Measurements from ENCODE around the gene ACAP3. TPM values are rescaled to one million over a fixed set of nuclear protein-coding genes. Genes with fewer than 3 reads are reported as not detected.
A peak's percentile ranks its signal among the peaks of the same experiment; 100 is the strongest.

ACAP3 gene
- polyA plus RNA-seq, 2 of the 4 experiments (the other 2 are of a cell fraction) = 6.6 to 24.2 TPM

DNA sequence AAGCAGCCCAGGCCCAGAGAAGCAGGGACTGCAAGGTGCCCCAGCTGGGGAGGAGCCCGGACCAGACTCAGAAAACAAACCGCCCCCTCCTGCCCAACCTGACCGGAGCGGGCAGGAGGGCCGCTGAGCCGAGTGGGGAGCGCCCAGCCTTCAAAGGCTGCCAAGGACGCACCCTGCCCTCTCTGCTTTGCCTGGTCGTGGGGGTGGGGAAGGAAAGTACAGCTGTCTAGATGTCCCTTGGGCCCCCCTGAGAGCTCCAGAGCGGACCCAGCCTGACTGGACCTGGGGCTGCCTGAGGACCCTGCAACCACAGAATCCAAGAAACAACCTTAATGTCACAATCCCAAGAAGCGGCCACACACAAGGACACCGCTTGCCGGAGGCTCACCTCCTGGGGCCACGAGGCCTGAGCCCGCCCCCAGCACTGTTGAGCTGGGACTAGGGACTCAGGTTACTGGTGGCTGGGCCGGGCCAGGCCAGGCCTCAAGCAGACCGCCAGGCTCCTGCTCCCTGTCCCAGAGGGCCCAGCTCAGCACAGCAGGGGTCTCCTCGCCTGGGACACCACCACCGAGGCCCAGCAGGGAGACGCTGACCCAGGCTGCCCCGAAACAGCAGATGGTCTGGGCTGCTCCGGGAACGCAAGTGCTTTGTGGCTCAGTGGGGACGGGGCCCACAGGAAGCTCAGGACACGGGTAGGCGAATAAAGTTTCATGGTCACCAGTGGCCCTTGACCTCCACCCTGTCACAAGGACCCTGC, 40.1 kb upstream of the ACAP3 start:
- CTCF ChIA-PET = interaction anchor here (0.7 to 7.2 kb wide), 12 partner anchors 12 to 158 kb away, joined by 3 to 73 read pairs (median 4); partner anchors contain the start of genes AURKAIP1 and TAS1R3
- peak overlapping the region; percentile 97 for H3K4me2 ChIP-seq
- WGBS (ENCODE audit: missing lambda C conversion rate) = 0% methylated on average over 5 of the region's 26 CpGs
- H3K4me3 ChIP-seq = peak overlapping the region; percentile 87
- no peaks in the 10 kb centered on the region for H3K9me3 ChIP-seq
- peak in 1 of 2 experiments; percentile 55 for DNase-seq (ENCODE audit: low read depth in 1 of 2, low spot score in 1 of 2)
- TF ChIP-seq, protein P1, sequence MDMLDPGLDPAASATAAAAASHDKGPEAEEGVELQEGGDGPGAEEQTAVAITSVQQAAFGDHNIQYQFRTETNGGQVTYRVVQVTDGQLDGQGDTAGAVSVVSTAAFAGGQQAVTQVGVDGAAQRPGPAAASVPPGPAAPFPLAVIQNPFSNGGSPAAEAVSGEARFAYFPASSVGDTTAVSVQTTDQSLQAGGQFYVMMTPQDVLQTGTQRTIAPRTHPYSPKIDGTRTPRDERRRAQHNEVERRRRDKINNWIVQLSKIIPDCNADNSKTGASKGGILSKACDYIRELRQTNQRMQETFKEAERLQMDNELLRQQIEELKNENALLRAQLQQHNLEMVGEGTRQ (IDR thresholded peaks at IDR 0.05) = no peak
- TF ChIP-seq MYC (IDR thresholded peaks at IDR 0.05; ENCODE audit: borderline replicate concordance, low read length) (no peak), CHD4 (IDR thresholded peaks at IDR 0.05; ENCODE audit: borderline replicate concordance) (no peak)
- TF ChIP-seq, protein P2, sequence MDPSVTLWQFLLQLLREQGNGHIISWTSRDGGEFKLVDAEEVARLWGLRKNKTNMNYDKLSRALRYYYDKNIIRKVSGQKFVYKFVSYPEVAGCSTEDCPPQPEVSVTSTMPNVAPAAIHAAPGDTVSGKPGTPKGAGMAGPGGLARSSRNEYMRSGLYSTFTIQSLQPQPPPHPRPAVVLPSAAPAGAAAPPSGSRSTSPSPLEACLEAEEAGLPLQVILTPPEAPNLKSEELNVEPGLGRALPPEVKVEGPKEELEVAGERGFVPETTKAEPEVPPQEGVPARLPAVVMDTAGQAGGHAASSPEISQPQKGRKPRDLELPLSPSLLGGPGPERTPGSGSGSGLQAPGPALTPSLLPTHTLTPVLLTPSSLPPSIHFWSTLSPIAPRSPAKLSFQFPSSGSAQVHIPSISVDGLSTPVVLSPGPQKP (IDR thresholded peaks at IDR 0.05; ENCODE audit: low read depth, low read length) = no peak
- TF ChIP-seq, protein P3, sequence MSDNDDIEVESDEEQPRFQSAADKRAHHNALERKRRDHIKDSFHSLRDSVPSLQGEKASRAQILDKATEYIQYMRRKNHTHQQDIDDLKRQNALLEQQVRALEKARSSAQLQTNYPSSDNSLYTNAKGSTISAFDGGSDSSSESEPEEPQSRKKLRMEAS (IDR thresholded peaks at IDR 0.05) = peak; percentile 64; the same call in 1 of the 2 replicates
- peak overlapping the region; percentile 99 to 100 for H3K27ac ChIP-seq
- POLR2A ChIA-PET = interaction anchor here (0.8 kb wide), 1 partner anchor 27 kb away, joined by 3 read pairs; the partner anchor contains the start of gene AURKAIP1
- peaks cover 50% of the 10 kb centered on the region for H3K4me1 ChIP-seq
- peak; percentile 3 to 28; a peak in 3 of 6 replicates for ATAC-seq
- no peak for FAIRE-seq

- no peak for FAIRE-seq
Observed at GRCh38 chr1:1347026-1347595, 39.4 kb upstream of the ACAP3 start.

DNA sequence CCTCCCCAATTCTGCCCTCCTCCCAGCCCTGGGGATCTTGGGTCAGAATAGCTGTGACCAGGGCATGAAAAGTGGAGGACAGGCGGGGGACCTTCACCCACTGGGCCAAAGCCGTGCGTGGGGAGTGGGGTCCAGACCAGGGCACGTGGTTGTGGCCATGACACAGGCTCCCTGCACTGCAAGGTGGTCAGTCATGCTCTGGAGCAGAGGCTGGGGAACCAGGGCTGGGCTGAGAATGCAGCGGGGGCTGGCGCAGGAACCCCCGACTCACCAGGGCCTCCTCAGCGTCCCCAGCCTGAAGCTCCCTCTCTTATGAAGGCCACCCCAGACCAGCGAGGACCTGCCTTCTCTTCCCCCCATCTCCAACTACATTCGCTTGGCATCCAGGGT, 38.8 kb upstream of the ACAP3 start:
- Histone ChIP-seq H3K9me3 (no peaks in the 10 kb centered on the region), H3K27ac (peak overlapping the region; percentile 99 to 100), H3K4me3 (peak overlapping the region; percentile 87; the same call in 1 of the 3 replicates), H3K4me1 (peaks cover 45% of the 10 kb centered on the region), H3K4me2 (peak overlapping the region; percentile 97)
- ChIA-PET POLR2A (no interaction called here), CTCF (interaction anchor here (1.1 to 7.2 kb wide), 6 partner anchors 11 to 41 kb away, joined by 3 to 73 read pairs (median 6); no protein-coding TSS in a partner anchor)
- 78% methylated on average over 6 of the region's 10 CpGs for WGBS (ENCODE audit: missing lambda C conversion rate)
- TF ChIP-seq, protein P4, sequence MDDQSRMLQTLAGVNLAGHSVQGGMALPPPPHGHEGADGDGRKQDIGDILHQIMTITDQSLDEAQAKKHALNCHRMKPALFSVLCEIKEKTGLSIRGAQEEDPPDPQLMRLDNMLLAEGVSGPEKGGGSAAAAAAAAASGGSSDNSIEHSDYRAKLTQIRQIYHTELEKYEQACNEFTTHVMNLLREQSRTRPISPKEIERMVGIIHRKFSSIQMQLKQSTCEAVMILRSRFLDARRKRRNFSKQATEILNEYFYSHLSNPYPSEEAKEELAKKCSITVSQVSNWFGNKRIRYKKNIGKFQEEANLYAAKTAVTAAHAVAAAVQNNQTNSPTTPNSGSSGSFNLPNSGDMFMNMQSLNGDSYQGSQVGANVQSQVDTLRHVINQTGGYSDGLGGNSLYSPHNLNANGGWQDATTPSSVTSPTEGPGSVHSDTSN (IDR thresholded peaks at IDR 0.05) = no peak
- TF ChIP-seq HES2 (IDR thresholded peaks at IDR 0.05) (no peak), RARB (CRISPR knock-in tag; IDR thresholded peaks at IDR 0.05) (no peak), TFCP2L1 (CRISPR knock-in tag; IDR thresholded peaks at IDR 0.05) (no peak), MAZ (IDR thresholded peaks at IDR 0.05; ENCODE audit: borderline replicate concordance, low read depth, low read length) (no peak), ZNF302 (CRISPR knock-in tag; IDR thresholded peaks at IDR 0.05) (no peak), RFX5 (IDR thresholded peaks at IDR 0.05) (no peak), CEBPB (IDR thresholded peaks at IDR 0.05) (no peak), KDM5A (IDR thresholded peaks at IDR 0.05) (no peak), CHD4 (IDR thresholded peaks at IDR 0.05; ENCODE audit: borderline replicate concordance) (no peak), ESRRA (IDR thresholded peaks at IDR 0.05; ENCODE audit: borderline replicate concordance, low read length) (no peak), EHMT2 (IDR thresholded peaks at IDR 0.05; ENCODE audit: low read depth) (no peak), ZFP36 (IDR thresholded peaks at IDR 0.05; ENCODE audit: borderline replicate concordance, partially characterized antibody) (no peak)
- TF ChIP-seq, protein P5, sequence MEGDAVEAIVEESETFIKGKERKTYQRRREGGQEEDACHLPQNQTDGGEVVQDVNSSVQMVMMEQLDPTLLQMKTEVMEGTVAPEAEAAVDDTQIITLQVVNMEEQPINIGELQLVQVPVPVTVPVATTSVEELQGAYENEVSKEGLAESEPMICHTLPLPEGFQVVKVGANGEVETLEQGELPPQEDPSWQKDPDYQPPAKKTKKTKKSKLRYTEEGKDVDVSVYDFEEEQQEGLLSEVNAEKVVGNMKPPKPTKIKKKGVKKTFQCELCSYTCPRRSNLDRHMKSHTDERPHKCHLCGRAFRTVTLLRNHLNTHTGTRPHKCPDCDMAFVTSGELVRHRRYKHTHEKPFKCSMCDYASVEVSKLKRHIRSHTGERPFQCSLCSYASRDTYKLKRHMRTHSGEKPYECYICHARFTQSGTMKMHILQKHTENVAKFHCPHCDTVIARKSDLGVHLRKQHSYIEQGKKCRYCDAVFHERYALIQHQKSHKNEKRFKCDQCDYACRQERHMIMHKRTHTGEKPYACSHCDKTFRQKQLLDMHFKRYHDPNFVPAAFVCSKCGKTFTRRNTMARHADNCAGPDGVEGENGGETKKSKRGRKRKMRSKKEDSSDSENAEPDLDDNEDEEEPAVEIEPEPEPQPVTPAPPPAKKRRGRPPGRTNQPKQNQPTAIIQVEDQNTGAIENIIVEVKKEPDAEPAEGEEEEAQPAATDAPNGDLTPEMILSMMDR (IDR thresholded peaks at IDR 0.05) = no peak
- no peak for ATAC-seq
- no peak for FAIRE-seq
- no peak for DNase-seq (ENCODE audit: low read depth in 1 of 2, low spot score in 1 of 2)

More at GRCh38 chr1:1347026-1347595, 39.4 kb upstream of the ACAP3 start:
- ATAC-seq (no peak), DNase-seq (ENCODE audit: low read depth in 1 of 2, low spot score in 1 of 2) (no peak)
- Histone ChIP-seq H3K9me3 (no peaks in the 10 kb centered on the region), H3K4me2 (peak overlapping the region; percentile 97), H3K27ac (peak overlapping the region; percentile 99 to 100), H3K4me1 (peaks cover 50% of the 10 kb centered on the region), H3K4me3 (peak overlapping the region; percentile 87)
- WGBS (ENCODE audit: missing lambda C conversion rate) = 67% methylated on average over 8 of the region's 10 CpGs
- ChIA-PET POLR2A (no interaction called here), CTCF (interaction anchor here (1.1 to 7.2 kb wide), 10 partner anchors 11 to 159 kb away, joined by 3 to 73 read pairs (median 6); partner anchors contain the start of genes AURKAIP1 and TAS1R3)
- no peak for TF ChIP-seq CBX8 (IDR thresholded peaks at IDR 0.05)
- TF ChIP-seq, protein P6, sequence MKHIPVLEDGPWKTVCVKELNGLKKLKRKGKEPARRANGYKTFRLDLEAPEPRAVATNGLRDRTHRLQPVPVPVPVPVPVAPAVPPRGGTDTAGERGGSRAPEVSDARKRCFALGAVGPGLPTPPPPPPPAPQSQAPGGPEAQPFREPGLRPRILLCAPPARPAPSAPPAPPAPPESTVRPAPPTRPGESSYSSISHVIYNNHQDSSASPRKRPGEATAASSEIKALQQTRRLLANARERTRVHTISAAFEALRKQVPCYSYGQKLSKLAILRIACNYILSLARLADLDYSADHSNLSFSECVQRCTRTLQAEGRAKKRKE (CRISPR knock-in tag; IDR thresholded peaks at IDR 0.05; ENCODE audit: low read depth) = no peak
- no peak for TF ChIP-seq RNF2 (IDR thresholded peaks at IDR 0.05; ENCODE audit: borderline replicate concordance, low read depth)
- TF ChIP-seq RFX5 (IDR thresholded peaks at IDR 0.05) = no peak
